AG09319 (cell line): ENCODE data around the gene NOXA1.

Experiments
- DNase-seq: peaks from one replicate; pipeline ENCODE4 v3.0.0-alpha.2; 2010; ENCODE audit warnings: low read depth; ENCODE audit errors: extremely low read depth
- TF ChIP-seq, protein P1 (sequence below): IDR thresholded peaks from 2 replicates; pipeline ENCODE4 v1.5.1; 2011; ENCODE audit warnings: low read depth, mild to moderate bottlenecking, inconsistent platforms, low read length, moderate library complexity

NOXA1 gene

DNA sequence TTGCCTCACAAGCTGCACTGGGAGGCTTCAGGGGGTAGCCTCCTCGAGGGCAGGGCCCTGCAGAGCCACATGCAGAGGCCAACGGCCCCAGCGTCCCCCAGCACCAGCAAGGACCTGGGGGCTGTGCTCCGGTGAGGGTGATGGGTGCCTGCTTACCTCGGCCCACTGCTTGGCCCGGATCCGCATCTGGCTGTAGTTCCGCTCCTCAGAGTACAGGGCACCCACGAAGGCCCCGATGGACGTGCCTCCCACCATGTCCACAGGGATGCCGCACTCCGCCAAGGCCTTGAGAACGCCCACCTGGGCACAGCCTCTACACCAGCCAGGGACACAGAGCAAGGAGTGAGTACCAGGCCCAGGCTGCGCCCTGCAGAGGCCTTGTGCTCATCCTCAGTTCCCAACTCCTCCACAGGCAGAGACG, 44.0 kb downstream of the NOXA1 start:
- DNase-seq, result no peak
- TF ChIP-seq, protein P1, sequence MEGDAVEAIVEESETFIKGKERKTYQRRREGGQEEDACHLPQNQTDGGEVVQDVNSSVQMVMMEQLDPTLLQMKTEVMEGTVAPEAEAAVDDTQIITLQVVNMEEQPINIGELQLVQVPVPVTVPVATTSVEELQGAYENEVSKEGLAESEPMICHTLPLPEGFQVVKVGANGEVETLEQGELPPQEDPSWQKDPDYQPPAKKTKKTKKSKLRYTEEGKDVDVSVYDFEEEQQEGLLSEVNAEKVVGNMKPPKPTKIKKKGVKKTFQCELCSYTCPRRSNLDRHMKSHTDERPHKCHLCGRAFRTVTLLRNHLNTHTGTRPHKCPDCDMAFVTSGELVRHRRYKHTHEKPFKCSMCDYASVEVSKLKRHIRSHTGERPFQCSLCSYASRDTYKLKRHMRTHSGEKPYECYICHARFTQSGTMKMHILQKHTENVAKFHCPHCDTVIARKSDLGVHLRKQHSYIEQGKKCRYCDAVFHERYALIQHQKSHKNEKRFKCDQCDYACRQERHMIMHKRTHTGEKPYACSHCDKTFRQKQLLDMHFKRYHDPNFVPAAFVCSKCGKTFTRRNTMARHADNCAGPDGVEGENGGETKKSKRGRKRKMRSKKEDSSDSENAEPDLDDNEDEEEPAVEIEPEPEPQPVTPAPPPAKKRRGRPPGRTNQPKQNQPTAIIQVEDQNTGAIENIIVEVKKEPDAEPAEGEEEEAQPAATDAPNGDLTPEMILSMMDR, result no peak

DNA sequence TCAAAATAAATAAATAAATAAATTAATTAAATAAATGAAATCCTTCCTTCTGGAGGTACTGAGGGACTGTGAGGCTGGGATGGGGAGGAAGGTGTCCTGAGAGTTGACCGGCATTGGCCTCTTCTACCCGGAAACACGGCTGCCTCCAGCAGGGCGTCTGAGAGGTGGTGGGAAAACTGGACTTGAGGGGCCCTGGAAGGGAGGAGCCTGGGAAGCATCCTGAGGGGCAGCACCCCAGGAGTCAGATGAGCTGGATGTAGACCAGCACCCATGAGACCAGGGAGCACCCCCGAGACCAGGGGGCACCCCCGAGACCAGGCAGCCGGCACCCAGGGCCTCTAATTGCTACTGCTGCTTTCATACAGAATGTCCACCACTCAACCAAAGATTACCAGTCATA, 44.7 kb downstream of the NOXA1 start:
- TF ChIP-seq, protein P1, result no peak
- DNase-seq, result no peak

DNA sequence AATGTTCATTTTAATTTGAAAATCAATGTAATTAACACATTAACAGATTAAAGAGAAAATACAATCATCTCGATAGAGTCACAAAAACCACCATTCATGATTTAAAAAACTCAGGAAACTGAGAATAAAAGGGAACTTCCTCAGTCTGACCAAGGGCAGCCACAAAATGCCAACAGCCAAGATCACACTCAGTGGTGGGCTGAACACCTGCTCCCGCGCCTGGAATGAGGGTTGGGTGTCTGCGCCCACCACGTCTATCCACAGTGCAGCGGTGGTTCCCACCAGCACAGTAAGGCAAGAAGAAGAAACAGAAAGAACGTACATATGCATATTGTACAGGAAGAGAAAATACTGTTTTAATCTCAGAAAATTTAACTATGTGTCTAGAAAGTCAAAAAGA, 47.6 kb downstream of the NOXA1 start:
- no peak for DNase-seq
- TF ChIP-seq, protein P1, result no peak

DNA sequence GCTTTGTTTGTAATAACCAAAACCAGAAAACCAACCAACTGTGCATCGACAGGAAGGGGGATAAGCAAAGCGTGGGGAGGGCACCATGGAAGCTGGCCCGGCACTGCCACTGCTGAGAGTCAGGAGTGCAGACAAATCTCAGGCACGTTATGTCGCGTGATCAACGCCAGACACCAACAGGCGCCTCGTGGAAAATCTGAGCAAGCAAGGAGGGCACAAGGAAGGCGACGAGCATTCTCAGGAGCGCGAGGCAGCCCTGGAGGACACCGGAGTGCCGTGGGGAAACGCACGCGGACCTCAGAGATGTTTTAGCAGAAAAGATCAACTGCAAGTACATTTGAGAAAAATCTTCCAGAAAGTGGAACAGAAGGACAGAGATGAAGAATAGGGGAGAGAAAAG, 51.1 kb downstream of the NOXA1 start:
- no peak for DNase-seq
- TF ChIP-seq, protein P1, result no peak

DNA sequence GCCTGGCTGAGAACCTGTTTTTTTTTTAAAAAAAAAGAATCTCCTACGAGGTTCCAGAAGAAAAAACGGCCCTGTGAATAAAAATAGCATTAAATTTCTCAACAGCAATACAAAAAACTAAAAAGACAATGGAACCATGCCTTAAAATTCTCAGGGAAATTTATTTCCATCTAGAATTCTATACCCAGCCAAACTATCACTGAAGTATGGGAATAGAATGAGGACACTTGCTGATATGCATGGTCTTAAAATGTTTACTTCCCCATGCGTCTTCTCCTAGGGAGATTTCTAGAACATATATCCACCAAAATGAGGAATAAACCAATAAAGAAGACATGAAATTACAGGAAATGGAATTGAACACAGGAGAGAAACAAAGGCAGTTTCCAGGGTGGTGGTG, 52.5 kb downstream of the NOXA1 start:
- no peak for DNase-seq

DNA sequence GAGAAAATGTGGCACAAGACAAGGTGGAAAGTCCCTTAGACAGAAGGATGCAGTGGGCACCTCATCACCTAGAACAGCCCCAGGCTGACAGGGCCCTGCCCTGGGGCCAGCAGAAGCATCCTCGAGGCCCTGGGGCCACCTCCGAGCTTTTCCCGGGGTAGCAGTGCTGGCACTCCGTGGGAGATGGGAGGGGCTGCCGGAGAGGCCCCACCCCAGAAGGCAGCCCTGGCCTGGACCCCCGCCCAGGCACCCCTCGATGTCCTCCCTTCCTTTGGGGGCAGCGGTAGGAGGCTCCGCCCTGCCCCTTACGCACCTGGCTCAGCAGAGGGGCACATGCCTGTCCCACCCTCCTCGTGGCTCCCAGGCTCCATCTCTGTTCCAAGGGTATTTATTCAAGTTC, 53.7 kb downstream of the NOXA1 start:
- TF ChIP-seq, protein P1, result no peak
- DNase-seq, result no peak

More for the DNA sequence above, 52.5 kb downstream of the NOXA1 start:
- TF ChIP-seq, protein P1, result no peak

DNA sequence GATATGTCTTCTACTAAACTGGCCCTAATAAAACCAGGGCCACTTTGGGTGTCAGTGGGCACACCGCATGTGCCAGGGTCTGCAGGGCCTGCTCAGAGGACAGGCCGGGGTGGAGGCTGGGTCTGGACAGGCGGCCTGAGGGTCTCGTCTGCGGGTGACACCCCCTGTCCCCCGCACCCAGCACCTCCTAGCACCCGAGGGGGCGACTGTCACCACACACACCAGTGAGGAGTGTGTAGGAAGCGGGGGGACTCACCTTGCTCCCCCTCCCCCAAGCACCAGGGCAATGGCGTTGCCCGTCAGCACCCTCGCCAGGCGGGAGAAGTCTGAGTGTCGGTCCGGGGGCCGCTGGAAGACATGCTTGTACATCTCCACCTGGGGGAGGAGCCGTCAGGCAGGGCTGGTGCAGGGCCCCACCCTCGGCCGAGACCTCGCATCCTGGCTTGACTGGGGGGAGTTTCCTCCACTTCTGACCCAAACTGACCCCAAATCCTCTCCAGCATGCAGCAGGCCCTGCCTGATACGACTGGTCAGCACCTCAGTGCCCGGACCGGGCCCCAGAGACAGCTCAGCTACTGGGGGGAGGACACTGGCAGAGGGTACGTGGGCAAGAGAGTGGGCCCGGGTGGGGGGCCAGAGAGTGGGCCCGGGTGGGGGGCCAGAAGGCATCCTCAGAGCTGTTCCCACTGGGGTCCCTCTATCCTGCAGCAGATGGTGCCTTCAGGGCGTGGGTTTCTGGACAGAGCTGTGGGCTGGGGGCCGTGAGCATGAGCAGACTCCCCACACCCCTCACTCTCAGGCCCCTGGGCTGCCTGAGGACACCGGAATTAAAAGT, 54.8 kb downstream of the NOXA1 start:
- TF ChIP-seq, protein P1, result no peak
- no peak for DNase-seq
